ENCODE results near the gene METRN.

Gene METRN

GRCh38 chr16:706189-707061, 8.5 kb upstream of the METRN start:
- TF ChIP-seq GATA2 (IDR thresholded peaks at IDR 0.05; ENCODE audit: low read depth, low read length) (no peak), GATA3 (IDR thresholded peaks at IDR 0.05; ENCODE audit: low read depth, low read length) (no peak)

GRCh38 chr16:707062-707538, 7.8 kb upstream of the METRN start:
- no peak for TF ChIP-seq GATA3 (IDR thresholded peaks at IDR 0.05; ENCODE audit: low read depth, low read length)
- no peak for TF ChIP-seq GATA2 (IDR thresholded peaks at IDR 0.05; ENCODE audit: low read depth, low read length)

GRCh38 chr16:708019-708418, 6.9 kb upstream of the METRN start:
- TF ChIP-seq GATA2 (IDR thresholded peaks at IDR 0.05; ENCODE audit: low read depth, low read length), result no peak
- TF ChIP-seq GATA3 (IDR thresholded peaks at IDR 0.05; ENCODE audit: low read depth, low read length), result no peak

GRCh38 chr16:708959-709358, 6.0 kb upstream of the METRN start:
- no peak for TF ChIP-seq GATA2 (IDR thresholded peaks at IDR 0.05; ENCODE audit: low read depth, low read length)
- TF ChIP-seq GATA3 (IDR thresholded peaks at IDR 0.05; ENCODE audit: low read depth, low read length), result no peak

- TF ChIP-seq GATA3 (IDR thresholded peaks at IDR 0.05; ENCODE audit: low read depth, low read length) (no peak), GATA2 (IDR thresholded peaks at IDR 0.05; ENCODE audit: low read depth, low read length) (peak; percentile 82)
These were observed 5.1 kb upstream of the METRN start for GRCh38 chr16:709566-710499.

- no peak for TF ChIP-seq GATA2 (IDR thresholded peaks at IDR 0.05; ENCODE audit: low read depth, low read length)
- TF ChIP-seq GATA3 (IDR thresholded peaks at IDR 0.05; ENCODE audit: low read depth, low read length), result no peak
These were observed 4.3 kb upstream of the METRN start for GRCh38 chr16:710500-711075.

GRCh38 chr16:711084-711483, 3.8 kb upstream of the METRN start:
- TF ChIP-seq GATA2 (IDR thresholded peaks at IDR 0.05; ENCODE audit: low read depth, low read length) (no peak), GATA3 (IDR thresholded peaks at IDR 0.05; ENCODE audit: low read depth, low read length) (no peak)

GRCh38 chr16:711548-712320, 3.2 kb upstream of the METRN start:
- TF ChIP-seq GATA2 (IDR thresholded peaks at IDR 0.05; ENCODE audit: low read depth, low read length) (no peak), GATA3 (IDR thresholded peaks at IDR 0.05; ENCODE audit: low read depth, low read length) (no peak)

- no peak for TF ChIP-seq GATA2 (IDR thresholded peaks at IDR 0.05; ENCODE audit: low read depth, low read length)
- TF ChIP-seq GATA3 (IDR thresholded peaks at IDR 0.05; ENCODE audit: low read depth, low read length), result no peak
These were observed 839 bp upstream of the METRN start for GRCh38 chr16:714079-714478.

- TF ChIP-seq GATA3 (IDR thresholded peaks at IDR 0.05; ENCODE audit: low read depth, low read length) (no peak), GATA2 (IDR thresholded peaks at IDR 0.05; ENCODE audit: low read depth, low read length) (no peak)
These were observed 720 bp downstream of the METRN start for GRCh38 chr16:715477-716199.

GRCh38 chr16:716200-716568, 1.3 kb downstream of the METRN start:
- TF ChIP-seq GATA3 (IDR thresholded peaks at IDR 0.05; ENCODE audit: low read depth, low read length), result no peak
- no peak for TF ChIP-seq GATA2 (IDR thresholded peaks at IDR 0.05; ENCODE audit: low read depth, low read length)

- TF ChIP-seq GATA3 (IDR thresholded peaks at IDR 0.05; ENCODE audit: low read depth, low read length) (no peak), GATA2 (IDR thresholded peaks at IDR 0.05; ENCODE audit: low read depth, low read length) (no peak)
These were observed 1.9 kb downstream of the METRN start for GRCh38 chr16:716768-717325.

Measured in SH-SY5Y (cell line).